Measurements from ENCODE around the gene PCSK9.

GRCh38 chr1:55040933-55041494 is 1.7 kb downstream of the PCSK9 start:
- TF ChIP-seq, protein P1, sequence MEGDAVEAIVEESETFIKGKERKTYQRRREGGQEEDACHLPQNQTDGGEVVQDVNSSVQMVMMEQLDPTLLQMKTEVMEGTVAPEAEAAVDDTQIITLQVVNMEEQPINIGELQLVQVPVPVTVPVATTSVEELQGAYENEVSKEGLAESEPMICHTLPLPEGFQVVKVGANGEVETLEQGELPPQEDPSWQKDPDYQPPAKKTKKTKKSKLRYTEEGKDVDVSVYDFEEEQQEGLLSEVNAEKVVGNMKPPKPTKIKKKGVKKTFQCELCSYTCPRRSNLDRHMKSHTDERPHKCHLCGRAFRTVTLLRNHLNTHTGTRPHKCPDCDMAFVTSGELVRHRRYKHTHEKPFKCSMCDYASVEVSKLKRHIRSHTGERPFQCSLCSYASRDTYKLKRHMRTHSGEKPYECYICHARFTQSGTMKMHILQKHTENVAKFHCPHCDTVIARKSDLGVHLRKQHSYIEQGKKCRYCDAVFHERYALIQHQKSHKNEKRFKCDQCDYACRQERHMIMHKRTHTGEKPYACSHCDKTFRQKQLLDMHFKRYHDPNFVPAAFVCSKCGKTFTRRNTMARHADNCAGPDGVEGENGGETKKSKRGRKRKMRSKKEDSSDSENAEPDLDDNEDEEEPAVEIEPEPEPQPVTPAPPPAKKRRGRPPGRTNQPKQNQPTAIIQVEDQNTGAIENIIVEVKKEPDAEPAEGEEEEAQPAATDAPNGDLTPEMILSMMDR (IDR thresholded peaks at IDR 0.05): no peak
- TF ChIP-seq POLR2A (IDR thresholded peaks at IDR 0.05): no peak
